Effector memory CD4-positive, alpha-beta T cell (primary cell): ENCODE data around the gene UBE2L5.

ENCODE experiments used
- DNase-seq, 3 donors: peaks; one replicate each; pipeline ENCODE4 v3.0.0-alpha.2; 2020
- H3K27ac ChIP-seq: 2 replicates; pipeline ENCODE4 v1.7.0; 2013; ENCODE audit warnings: mild to moderate bottlenecking, low read length, moderate library complexity; ENCODE audit not compliant: insufficient read depth, poor library complexity, severe bottlenecking
- H3K27me3 ChIP-seq: replicated peaks from 2 replicates; pipeline ENCODE4 v1.7.0; 2013; ENCODE audit warnings: mild to moderate bottlenecking, low read length; ENCODE audit not compliant: insufficient read depth, control insufficient read depth, poor library complexity, severe bottlenecking
- H3K36me3 ChIP-seq: 2 replicates; pipeline ENCODE4 v1.7.0; 2013; ENCODE audit warnings: mild to moderate bottlenecking, low read length, moderate library complexity; ENCODE audit not compliant: control insufficient read depth, insufficient read depth
- H3K4me1 ChIP-seq: 2 replicates; pipeline ENCODE4 v1.7.0; 2013; ENCODE audit warnings: low read length, mild to moderate bottlenecking; ENCODE audit not compliant: control insufficient read depth, insufficient read depth, poor library complexity, severe bottlenecking
- H3K4me3 ChIP-seq: 2 replicates; pipeline ENCODE4 v1.7.0; 2013; ENCODE audit warnings: low read length, low read depth, mild to moderate bottlenecking; ENCODE audit not compliant: insufficient read depth, poor library complexity, severe bottlenecking
- H3K9me3 ChIP-seq: 2 replicates; pipeline ENCODE4 v1.7.0; 2013; ENCODE audit warnings: mild to moderate bottlenecking, low read length, moderate library complexity; ENCODE audit not compliant: control insufficient read depth

The UBE2L5 gene

DNA sequence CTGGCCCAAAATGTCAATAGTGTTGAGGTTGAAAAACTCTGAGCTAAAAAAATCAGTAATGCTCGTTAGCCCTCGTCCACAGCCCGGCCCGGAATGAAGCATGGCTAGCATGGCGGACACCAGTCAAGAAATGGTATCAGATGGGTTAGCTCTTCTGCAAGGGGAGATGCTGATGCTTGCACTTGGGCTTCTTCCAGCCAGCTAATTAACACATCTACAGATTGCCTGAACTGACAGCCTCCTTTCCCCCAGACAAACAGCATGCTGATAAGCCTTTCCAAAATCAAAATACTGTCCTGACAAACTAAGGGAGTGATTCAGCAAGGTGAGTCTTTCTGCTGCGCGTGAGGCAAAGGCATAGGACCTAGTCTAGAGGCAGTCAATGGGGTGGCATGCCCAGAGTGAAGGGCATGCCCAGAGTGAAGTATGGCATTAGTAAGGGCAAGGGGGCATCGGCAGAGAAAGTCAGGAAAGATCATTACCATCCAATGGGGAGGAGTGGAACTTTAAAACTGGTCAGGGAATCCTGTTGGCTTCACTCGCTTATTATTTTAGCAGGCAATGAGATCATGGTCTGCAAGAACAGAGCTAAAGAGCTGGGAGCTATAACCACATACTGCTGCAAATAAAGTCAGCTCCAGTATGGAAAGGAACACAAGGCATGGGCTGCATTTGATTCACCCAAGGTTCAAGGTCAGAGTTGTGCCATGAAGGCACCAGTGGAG is 30.2 kb upstream of the UBE2L5 start:
- Histone ChIP-seq H3K9me3 (no peaks in the 10 kb centered on the region), H3K36me3 (no peaks in the 10 kb centered on the region), H3K27me3 (no peaks in the 10 kb centered on the region), H3K4me1 (peaks cover 18% of the 10 kb centered on the region), H3K4me3 (no peak overlapping the region), H3K27ac (no peak overlapping the region)
- no peak for DNase-seq

DNA sequence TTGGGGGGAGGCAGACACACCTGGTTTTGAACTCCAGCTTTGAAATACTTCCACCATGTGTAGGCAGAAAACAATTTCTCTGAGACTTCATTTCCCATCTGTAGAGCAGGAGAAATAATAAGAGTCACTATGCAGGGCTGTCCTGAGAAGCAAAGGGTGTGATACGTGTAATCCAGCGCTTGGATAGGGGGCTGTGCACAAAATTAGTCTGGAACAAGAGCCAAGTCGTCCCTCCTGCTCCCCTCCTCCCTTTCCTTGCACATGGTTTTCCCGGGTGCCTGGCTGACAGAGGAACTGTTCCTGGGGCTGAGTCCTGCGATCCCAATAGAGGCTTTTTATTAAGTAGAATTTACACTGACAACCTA is 29.6 kb upstream of the UBE2L5 start:
- no peak overlapping the region for H3K27ac ChIP-seq
- no peak overlapping the region for H3K4me3 ChIP-seq
- no peak for DNase-seq
- peaks cover 18% of the 10 kb centered on the region for H3K4me1 ChIP-seq
- no peaks in the 10 kb centered on the region for H3K27me3 ChIP-seq
- no peaks in the 10 kb centered on the region for H3K9me3 ChIP-seq
- no peaks in the 10 kb centered on the region for H3K36me3 ChIP-seq

DNA sequence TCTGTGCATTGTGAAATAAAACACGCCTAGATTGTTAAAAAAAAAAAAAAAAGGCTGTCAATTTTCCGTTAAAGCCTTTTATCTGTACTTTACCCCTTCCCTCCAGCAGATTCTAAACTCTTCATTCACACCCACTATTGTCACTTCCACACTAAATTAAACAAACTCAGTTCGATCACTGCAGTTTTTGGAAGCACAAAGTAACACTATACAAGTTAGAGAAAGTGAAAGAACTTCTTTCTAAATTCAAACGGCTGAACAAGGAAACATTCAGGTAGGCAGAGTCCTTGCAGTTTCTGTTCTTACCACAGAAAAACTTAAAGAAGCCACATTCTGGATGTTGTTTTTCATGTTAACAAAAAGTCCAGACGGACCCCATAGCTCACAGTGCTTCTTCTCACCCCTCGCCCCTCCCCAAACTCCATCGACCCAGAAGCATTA is 27.5 kb upstream of the UBE2L5 start:
- H3K4me1 ChIP-seq: peaks cover 11% of the 10 kb centered on the region
- H3K9me3 ChIP-seq: no peaks in the 10 kb centered on the region
- peak overlapping the region; percentile 59 for H3K4me3 ChIP-seq
- H3K27me3 ChIP-seq: no peaks in the 10 kb centered on the region
- H3K36me3 ChIP-seq: no peaks in the 10 kb centered on the region
- no peak for DNase-seq
- peak overlapping the region; percentile 77 for H3K27ac ChIP-seq

DNA sequence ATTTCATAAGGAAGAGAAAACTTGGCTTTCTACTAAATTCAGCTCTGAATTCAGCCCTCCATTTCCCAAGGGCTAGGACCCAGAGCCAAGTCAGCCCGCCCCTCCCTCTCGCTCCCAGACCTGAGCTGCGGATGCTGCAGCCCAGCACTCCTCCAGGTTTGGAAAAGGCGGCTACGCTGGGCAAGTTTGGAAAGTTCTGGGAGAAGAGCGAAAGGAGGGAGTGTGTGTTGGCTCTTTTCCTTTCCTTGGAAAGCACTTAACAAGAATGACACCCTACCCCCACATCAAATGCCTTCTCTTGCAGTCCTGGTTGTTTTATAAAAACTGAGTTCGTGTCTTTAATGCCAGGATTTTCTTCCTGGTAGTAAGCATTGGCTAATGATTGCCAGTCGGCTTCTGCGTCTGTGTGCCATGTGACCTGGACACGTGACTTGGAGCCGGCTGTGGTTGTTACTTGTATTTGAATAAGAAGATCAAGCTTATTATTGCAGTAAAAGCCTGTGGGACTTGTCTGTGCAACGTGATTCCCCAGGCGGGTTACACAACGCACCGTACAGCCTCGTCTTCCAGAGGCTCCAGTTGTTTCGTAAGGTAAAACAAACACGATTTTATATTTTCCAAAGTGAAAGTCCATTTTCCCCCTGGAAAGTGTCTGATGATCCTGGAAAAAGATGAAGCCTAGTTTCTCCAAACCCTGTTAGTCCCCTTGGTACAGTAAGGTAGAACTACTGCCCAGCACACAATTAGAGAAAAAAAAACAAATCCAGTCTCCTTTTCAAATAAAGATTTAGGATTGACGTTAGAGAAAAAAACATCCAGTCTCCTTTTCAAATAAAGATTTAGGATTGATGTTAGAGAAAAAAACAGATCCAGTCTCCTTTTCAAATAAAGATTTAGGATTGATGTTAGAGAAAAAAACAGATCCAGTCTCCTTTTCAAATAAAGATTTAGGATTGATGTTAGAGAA is 26.8 kb upstream of the UBE2L5 start:
- peak overlapping the region; percentile 59 for H3K4me3 ChIP-seq
- H3K36me3 ChIP-seq: no peaks in the 10 kb centered on the region
- peaks cover 9% of the 10 kb centered on the region for H3K4me1 ChIP-seq
- no peaks in the 10 kb centered on the region for H3K27me3 ChIP-seq
- DNase-seq: peak; percentile 53 to 68 (median 62)
- H3K9me3 ChIP-seq: no peaks in the 10 kb centered on the region
- peak overlapping the region; percentile 77 for H3K27ac ChIP-seq

DNA sequence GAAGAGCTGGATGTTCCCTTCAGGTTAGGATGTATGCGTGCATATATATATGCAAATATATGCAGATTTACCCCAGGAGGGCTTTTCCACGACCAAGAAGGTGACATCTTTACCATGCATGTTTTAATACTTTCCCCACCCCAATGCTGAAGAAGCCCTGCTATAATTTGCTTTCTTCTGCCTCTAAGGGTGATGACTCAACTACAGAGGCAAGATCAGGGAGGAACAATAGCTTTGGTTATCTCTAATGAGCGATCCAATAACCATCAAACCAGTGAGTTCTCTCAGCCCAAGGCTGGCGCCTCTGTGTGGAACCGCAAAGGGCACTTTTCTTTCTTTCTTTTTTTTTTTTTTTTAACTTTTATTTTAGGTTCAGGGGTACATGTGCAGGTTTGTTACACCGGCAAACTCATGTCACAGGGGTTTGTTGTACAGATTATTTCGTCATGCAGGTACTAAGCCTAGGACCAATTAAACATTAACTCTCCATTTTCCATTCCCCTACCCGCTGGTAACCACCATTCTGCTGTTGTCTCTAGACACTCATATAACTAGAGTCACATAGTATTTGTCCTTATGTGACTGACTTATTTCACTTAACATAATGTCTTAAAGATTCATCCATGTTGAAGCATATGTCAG is 25.7 kb upstream of the UBE2L5 start:
- Histone ChIP-seq H3K36me3 (no peaks in the 10 kb centered on the region), H3K4me1 (peaks cover 9% of the 10 kb centered on the region), H3K27ac (no peak overlapping the region), H3K4me3 (no peak overlapping the region), H3K9me3 (no peaks in the 10 kb centered on the region), H3K27me3 (no peaks in the 10 kb centered on the region)
- DNase-seq: no peak

DNA sequence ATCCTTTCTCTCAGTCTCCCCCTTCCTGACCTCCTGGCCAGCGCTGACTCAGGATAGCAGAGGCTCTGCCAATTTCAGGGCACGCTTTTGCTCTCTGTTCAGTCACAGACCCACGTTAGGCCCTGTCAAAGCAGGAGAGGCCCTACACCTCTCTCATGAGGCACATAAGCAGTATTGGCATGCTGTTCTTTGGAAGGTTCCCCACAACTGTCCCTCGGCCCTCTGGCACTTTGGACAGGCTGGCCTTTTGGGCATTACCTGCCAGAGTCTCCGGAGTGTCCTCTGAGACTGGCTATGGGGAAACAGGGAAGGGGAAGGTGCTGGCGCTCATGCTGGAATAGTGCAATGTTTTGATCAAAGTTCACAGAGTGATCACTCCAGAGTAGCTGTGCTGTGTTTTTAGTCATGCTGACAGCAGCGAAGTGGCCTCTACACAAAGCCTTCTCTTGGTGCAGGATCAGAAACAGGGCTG is 23.7 kb upstream of the UBE2L5 start:
- no peak overlapping the region for H3K27ac ChIP-seq
- H3K4me1 ChIP-seq: peaks cover 9% of the 10 kb centered on the region
- H3K9me3 ChIP-seq: no peaks in the 10 kb centered on the region
- no peaks in the 10 kb centered on the region for H3K36me3 ChIP-seq
- no peaks in the 10 kb centered on the region for H3K27me3 ChIP-seq
- no peak for DNase-seq
- no peak overlapping the region for H3K4me3 ChIP-seq

DNA sequence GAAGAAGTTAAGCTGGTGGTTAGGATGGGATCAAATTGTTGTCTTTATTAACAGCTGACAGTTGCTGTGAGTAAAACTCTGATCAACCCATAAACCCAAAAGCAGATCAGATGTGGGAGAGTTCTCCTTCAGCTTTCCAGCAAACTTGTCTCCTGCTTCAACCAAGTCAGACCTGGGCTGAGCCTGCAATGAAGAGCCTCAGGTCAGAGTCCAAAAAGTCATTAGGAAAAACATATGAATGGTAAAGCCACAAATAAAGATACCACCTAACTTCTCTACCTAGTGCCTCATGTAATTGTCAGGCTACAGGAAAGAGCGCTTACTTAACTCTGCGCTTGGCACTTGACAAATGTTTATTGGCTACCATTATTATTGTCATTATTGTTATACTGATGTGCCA is 21.9 kb upstream of the UBE2L5 start:
- peaks cover 4% of the 10 kb centered on the region for H3K4me1 ChIP-seq
- no peak for DNase-seq
- no peaks in the 10 kb centered on the region for H3K36me3 ChIP-seq
- no peak overlapping the region for H3K27ac ChIP-seq
- no peaks in the 10 kb centered on the region for H3K27me3 ChIP-seq
- H3K9me3 ChIP-seq: no peaks in the 10 kb centered on the region
- H3K4me3 ChIP-seq: no peak overlapping the region

DNA sequence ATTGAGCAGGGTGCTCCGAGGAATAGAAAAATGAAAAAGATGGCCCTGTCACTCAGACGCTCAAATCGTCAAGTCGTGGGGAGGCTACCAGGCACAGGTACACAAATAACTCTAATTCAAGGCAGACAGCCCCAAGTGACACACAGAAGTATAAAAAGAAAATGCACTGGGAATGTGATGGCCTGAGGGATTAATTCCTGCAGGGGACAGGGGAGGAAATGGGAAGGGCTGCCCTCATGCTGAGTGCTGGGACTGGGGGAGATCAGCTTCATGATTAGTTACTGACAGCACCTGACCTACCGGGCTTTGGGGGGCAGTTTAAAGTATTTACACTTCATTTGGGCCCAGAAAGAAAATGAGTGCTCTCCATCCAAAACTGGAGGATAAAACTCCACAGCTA is 20.9 kb upstream of the UBE2L5 start:
- Histone ChIP-seq H3K4me3 (no peak overlapping the region), H3K27me3 (no peaks in the 10 kb centered on the region), H3K4me1 (no peaks in the 10 kb centered on the region), H3K9me3 (no peaks in the 10 kb centered on the region), H3K27ac (no peak overlapping the region), H3K36me3 (no peaks in the 10 kb centered on the region)
- no peak for DNase-seq

DNA sequence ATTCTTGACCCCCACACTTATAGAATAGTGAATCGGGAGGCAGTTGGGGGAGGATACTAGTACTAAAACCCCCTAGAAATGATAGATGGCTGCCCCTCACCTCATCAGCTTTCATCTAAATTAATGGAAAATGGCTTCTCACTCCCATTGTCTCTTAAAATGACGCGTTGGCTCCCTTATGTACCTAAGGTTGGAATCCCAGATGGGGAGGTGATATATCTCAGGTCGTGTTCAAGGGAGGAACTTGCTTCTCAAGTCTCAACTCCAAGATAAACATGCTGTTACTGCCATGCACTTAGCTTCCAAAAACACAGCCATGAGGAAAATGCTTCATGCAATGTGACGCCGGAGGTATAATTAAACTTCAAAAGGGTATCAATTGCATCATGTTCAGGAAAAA is 18.8 kb upstream of the UBE2L5 start:
- H3K27me3 ChIP-seq: no peaks in the 10 kb centered on the region
- no peak overlapping the region for H3K27ac ChIP-seq
- no peaks in the 10 kb centered on the region for H3K36me3 ChIP-seq
- no peak for DNase-seq
- no peak overlapping the region for H3K4me3 ChIP-seq
- peaks cover 4% of the 10 kb centered on the region for H3K4me1 ChIP-seq
- H3K9me3 ChIP-seq: no peaks in the 10 kb centered on the region
